ENCODE results near the gene SCG3.
"Not testable (repeated sequence)": the region's sequence is repeated elsewhere in the genome, so short reads cannot be mapped to it uniquely, and the experiment has no call there.

DNA sequence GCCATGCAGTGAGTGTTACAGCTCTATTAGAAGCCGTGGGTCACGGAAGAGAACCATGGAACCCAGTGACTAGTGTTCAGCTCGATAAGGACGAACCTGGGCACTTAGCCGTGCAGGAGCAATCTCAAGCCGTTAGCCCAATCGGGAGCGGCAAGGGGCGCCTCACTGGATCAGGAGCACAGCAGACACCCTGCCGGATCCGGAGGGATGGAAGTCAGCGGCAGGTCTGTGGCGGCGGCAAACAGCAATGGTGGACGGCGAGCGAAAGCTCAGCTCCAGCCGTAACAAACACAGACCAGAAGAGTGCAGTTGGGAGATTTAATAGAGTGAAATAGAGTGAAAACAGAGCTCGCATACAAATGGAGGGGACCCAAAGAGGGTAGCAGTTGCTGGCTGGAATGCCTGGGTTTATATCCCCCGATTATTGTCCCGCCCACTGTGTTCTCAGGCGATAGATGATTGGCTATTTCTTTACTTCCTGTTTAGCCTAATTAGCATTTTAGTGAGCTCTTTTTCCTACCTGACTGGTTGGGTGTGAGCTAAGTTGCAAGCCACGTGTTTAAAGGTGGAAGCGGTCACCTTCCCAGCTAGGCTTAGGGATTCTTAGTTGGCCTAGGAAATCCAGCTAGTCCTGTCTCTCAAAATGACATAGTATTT, 25.8 kb upstream of the SCG3 start:
- TF ChIP-seq, protein P1, sequence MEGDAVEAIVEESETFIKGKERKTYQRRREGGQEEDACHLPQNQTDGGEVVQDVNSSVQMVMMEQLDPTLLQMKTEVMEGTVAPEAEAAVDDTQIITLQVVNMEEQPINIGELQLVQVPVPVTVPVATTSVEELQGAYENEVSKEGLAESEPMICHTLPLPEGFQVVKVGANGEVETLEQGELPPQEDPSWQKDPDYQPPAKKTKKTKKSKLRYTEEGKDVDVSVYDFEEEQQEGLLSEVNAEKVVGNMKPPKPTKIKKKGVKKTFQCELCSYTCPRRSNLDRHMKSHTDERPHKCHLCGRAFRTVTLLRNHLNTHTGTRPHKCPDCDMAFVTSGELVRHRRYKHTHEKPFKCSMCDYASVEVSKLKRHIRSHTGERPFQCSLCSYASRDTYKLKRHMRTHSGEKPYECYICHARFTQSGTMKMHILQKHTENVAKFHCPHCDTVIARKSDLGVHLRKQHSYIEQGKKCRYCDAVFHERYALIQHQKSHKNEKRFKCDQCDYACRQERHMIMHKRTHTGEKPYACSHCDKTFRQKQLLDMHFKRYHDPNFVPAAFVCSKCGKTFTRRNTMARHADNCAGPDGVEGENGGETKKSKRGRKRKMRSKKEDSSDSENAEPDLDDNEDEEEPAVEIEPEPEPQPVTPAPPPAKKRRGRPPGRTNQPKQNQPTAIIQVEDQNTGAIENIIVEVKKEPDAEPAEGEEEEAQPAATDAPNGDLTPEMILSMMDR (IDR thresholded peaks at IDR 0.05; ENCODE audit: insufficient read depth, low read depth, low read length) = not testable (repeated sequence)
- not testable (repeated sequence) for TF ChIP-seq EZH2 (IDR thresholded peaks at IDR 0.05; ENCODE audit: insufficient read depth, low read length)

Data from astrocyte (in vitro differentiated cells and primary cell).